ENCODE data around the gene KPNA1. TPM values are rescaled to one million over a fixed set of nuclear protein-coding genes. Genes with fewer than 3 reads are reported as not detected.

KPNA1 gene
- total and polyA plus RNA-seq, 2 of the 13 experiments (the other 11 are each of a cell fraction or from before 2014, with no cell fraction given) = 15.4 to 30.0 TPM

GRCh38 chr3:122515020-122515468 is 305 bp upstream of the KPNA1 start (continued):
- TF ChIP-seq ZNF362 (CRISPR knock-in tag; IDR thresholded peaks at IDR 0.05; ENCODE audit: borderline replicate concordance) (no peak), TGIF2 (CRISPR knock-in tag; IDR thresholded peaks at IDR 0.05) (no peak), ZNF737 (CRISPR knock-in tag; IDR thresholded peaks at IDR 0.05; ENCODE audit: borderline replicate concordance) (no peak), CHD4 (IDR thresholded peaks at IDR 0.05; ENCODE audit: borderline replicate concordance, low read length) (no peak), ZBTB44 (CRISPR knock-in tag; IDR thresholded peaks at IDR 0.05) (no peak), ZNF331 (CRISPR knock-in tag; IDR thresholded peaks at IDR 0.05) (no peak), ZNF280D (CRISPR knock-in tag; IDR thresholded peaks at IDR 0.05) (no peak), ZNF101 (CRISPR knock-in tag; IDR thresholded peaks at IDR 0.05; ENCODE audit: borderline replicate concordance, low read depth) (no peak), U2AF2 (IDR thresholded peaks at IDR 0.05; ENCODE audit: low read depth, low read length) (no peak), SAFB2 (CRISPR knock-in tag; IDR thresholded peaks at IDR 0.05; ENCODE audit: borderline replicate concordance, low read depth) (no peak), MXD1 (CRISPR knock-in tag; IDR thresholded peaks at IDR 0.05) (no peak), HIVEP1 (CRISPR knock-in tag; IDR thresholded peaks at IDR 0.05) (no peak), ZNF383 (CRISPR knock-in tag; IDR thresholded peaks at IDR 0.05; ENCODE audit: borderline replicate concordance) (no peak), ZKSCAN5 (CRISPR knock-in tag; IDR thresholded peaks at IDR 0.05) (no peak), ZNF615 (CRISPR knock-in tag; IDR thresholded peaks at IDR 0.05; ENCODE audit: borderline replicate concordance) (no peak), ZNF619 (CRISPR knock-in tag; IDR thresholded peaks at IDR 0.05) (0 out of 2 replicates have a peak, but pooled peaks have one; percentile 34), FOXP1 (IDR thresholded peaks at IDR 0.05) (no peak), FOXP1 (CRISPR knock-in tag; IDR thresholded peaks at IDR 0.05) (no peak), FOXK1 (CRISPR knock-in tag; IDR thresholded peaks at IDR 0.05; ENCODE audit: borderline replicate concordance, low read depth) (no peak), FOXP4 (CRISPR knock-in tag; IDR thresholded peaks at IDR 0.05) (no peak), ZIK1 (CRISPR knock-in tag; IDR thresholded peaks at IDR 0.05; ENCODE audit: borderline replicate concordance, low read depth) (no peak), ZNF672 (CRISPR knock-in tag; IDR thresholded peaks at IDR 0.05) (no peak), EEA1 (CRISPR knock-in tag; IDR thresholded peaks at IDR 0.05; ENCODE audit: borderline replicate concordance) (no peak)

All from HepG2 (cell line).